ENCODE data around the gene PPP1R15B.

PPP1R15B gene

DNA sequence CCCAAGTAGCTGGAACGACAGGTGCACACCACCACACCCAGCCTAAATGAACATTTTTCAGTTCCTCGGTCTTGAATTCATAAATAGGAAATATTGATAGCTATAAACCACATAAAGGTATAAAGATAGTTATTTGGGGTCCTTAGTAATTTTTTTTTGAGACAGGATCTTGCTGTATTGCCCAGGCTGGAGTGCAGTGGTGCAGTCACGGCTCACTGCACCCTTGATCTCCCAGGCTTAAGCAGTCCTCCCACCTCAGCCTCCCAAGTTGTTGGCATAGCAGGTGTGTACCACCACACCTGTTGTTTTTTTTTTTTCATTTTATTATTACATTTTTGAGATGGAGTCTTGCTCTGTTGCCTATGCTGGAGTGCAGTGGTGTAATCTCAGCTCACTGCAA, 3.7 kb upstream of the PPP1R15B start:
- no peak for TF ChIP-seq CTCF (IDR thresholded peaks at IDR 0.05; ENCODE audit: insufficient read depth, low read depth, low read length, missing control alignments)
- no peak overlapping the region for H3K4me3 ChIP-seq (ENCODE audit: low read depth, low read length)
- no peak for DNase-seq (ENCODE audit: low read depth)

GRCh38 chr1:204414016-204414415, 2.4 kb upstream of the PPP1R15B start:
- no peak for DNase-seq (ENCODE audit: low read depth)
- TF ChIP-seq CTCF (IDR thresholded peaks at IDR 0.05; ENCODE audit: insufficient read depth, low read depth, low read length, missing control alignments): no peak

GRCh38 chr1:204413170-204413535, 1.5 kb upstream of the PPP1R15B start:
- H3K4me3 ChIP-seq (ENCODE audit: low read depth, low read length): no peak overlapping the region
- TF ChIP-seq CTCF (IDR thresholded peaks at IDR 0.05; ENCODE audit: insufficient read depth, low read depth, low read length, missing control alignments): no peak
- no peak for DNase-seq (ENCODE audit: low read depth)

More at GRCh38 chr1:204414016-204414415, 2.4 kb upstream of the PPP1R15B start:
- H3K4me3 ChIP-seq (ENCODE audit: low read depth, low read length): no peak overlapping the region

GRCh38 chr1:204410688-204411450, 748 bp downstream of the PPP1R15B start:
- no peak for TF ChIP-seq CTCF (IDR thresholded peaks at IDR 0.05; ENCODE audit: insufficient read depth, low read depth, low read length, missing control alignments)
- peak; percentile 64 for DNase-seq (ENCODE audit: low read depth)
- H3K4me3 ChIP-seq (ENCODE audit: low read depth, low read length): peak overlapping the region; percentile 99

DNA sequence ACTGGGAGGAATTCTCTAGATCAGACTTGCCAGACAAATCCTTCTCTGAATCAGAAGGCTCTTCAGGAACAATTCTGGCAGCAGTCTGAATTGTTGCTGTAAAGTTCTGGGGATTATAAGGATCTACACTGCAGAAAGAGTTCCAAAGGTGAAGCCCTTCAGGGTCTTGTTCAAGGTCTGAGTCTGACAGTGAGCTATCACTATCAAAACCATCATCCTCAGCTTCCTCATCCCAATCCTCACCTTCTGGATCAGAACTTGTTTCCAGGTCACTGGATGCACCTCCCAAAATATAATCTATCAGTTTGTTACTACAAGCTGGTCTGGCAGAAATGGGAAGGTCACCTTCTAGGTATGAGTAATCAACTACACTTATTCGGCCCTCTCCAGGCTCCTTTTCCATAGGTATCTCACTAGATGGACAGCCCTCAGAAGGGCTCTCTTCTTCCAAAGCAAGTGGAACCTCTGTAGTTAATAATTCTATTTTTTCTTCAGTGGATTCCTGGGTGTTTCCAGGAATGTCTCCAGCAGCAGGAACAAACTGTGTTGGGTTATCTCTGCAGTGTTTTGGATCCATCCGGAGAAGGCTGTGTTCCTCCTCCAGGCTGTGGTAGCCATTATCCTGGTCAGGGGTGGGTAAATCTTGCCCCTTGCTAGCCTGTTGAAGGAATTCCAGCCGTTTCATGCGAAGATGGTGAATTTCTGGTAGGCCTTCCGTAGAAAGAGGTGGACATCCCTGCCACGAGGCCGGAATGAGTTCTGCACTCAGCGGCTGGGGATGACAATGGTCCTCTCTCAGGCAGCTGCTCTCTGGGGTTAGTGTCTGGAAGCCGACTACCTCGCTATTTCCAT, 1.6 kb downstream of the PPP1R15B start:
- TF ChIP-seq CTCF (IDR thresholded peaks at IDR 0.05; ENCODE audit: insufficient read depth, low read depth, low read length, missing control alignments): no peak
- no peak for DNase-seq (ENCODE audit: low read depth)
- peak overlapping the region; percentile 99 for H3K4me3 ChIP-seq (ENCODE audit: low read depth, low read length)

GRCh38 chr1:204409123-204409522, 2.5 kb downstream of the PPP1R15B start:
- no peak for DNase-seq (ENCODE audit: low read depth)
- H3K4me3 ChIP-seq (ENCODE audit: low read depth, low read length): peak overlapping the region; percentile 99
- no peak for TF ChIP-seq CTCF (IDR thresholded peaks at IDR 0.05; ENCODE audit: insufficient read depth, low read depth, low read length, missing control alignments)
